HCT116 (cell line): Measurements from ENCODE around the gene PALM2AKAP2. TPM values are rescaled to one million over a fixed set of nuclear protein-coding genes. Genes with fewer than 3 reads are reported as not detected.

Experiments
- ATAC-seq: fragments of 200-7000 bp; cut with Tn5 transposase; 2 replicates; pipeline ENCODE4 v1.9.1; 2020; ENCODE audit warnings: mild to moderate bottlenecking, moderate library complexity
- BruUV-seq: library from RNA; stranded (reverse); fragments of 400-500 nt; replicated peaks from 2 replicates; lab custom pipeline; 2021; lab: Mats Ljungman, UMichigan
- CTCF ChIA-PET: fragments of 300-600 bp; sonication (Branson Sonifier 250); formaldehyde crosslinking; loops from one replicate; lab custom pipeline; 2021; ENCODE audit warnings: antibody characterized with exemption; lab: Charles Lee
- POLR2A ChIA-PET: fragments of 300-600, 350-600 bp; sonication (Branson Sonifier 250); formaldehyde crosslinking; loops from one replicate; lab custom pipeline; 2021; ENCODE audit warnings: antibody characterized with exemption; lab: Charles Lee
- RAD21 ChIA-PET, 2 experiments: fragments of 300-600 bp; sonication (Branson Sonifier 250); formaldehyde crosslinking; loops; one replicate each; lab custom pipeline; 2023; ENCODE audit warnings: low total read pairs in 2 of 2; ENCODE audit not compliant: uncharacterized antibody in 2 of 2, unreplicated experiment in 2 of 2, low non-redundant PET in 1 of 2; lab: Charles Lee
- DNase-seq: peaks from one replicate; pipeline ENCODE4 v3.0.0-alpha.2; 2010; ENCODE audit warnings: low read depth, low spot score
- H2AFZ ChIP-seq: fragments of 200-600 bp; shearing (Covaris generic), sonication (generic); 2 replicates; pipeline ENCODE4 v1.6.1; 2017; ENCODE audit warnings: low read depth, mixed run types, mixed read lengths, antibody characterized with exemption, low read length; ENCODE audit not compliant: poor library complexity, severe bottlenecking
- H3K27ac ChIP-seq: 2 replicates; pipeline ENCODE4 v1.5.1; 2012; ENCODE audit warnings: low read depth, low read length
- H3K27me3 ChIP-seq: fragments of 200-600 bp; sonication (generic); 2 replicates; pipeline ENCODE4 v1.6.1; 2016; ENCODE audit warnings: mixed run types, low read length, mixed read lengths; ENCODE audit not compliant: insufficient read depth
- H3K36me3 ChIP-seq, 2 experiments: fragments of 200-500 bp in 1 of 2; fragments of 200-600 bp in 1 of 2; sonication (Bioruptor generic) in 1 of 2; sonication (generic) in 1 of 2; 2 replicates each; pipeline versions ENCODE4 v1.5.1 to v1.6.1; 2014 to 2016; ENCODE audit warnings: low read length in 2 of 2, inconsistent platforms in 1 of 2, mixed read lengths in 1 of 2, mixed run types in 1 of 2; ENCODE audit not compliant: insufficient read depth in 2 of 2, control insufficient read depth in 1 of 2
- H3K4me1 ChIP-seq, 2 experiments: fragments of 200-600 bp in 1 of 2; sonication (generic) in 1 of 2; 2 replicates each; pipeline versions ENCODE4 v1.5.1 to v1.6.1; 2012 to 2017; ENCODE audit warnings: low read length in 2 of 2, inconsistent platforms in 1 of 2, mild to moderate bottlenecking in 1 of 2, mixed read lengths in 1 of 2, mixed run types in 1 of 2, moderate library complexity in 1 of 2; ENCODE audit not compliant: insufficient read depth in 2 of 2, control insufficient read depth in 1 of 2
- H3K4me2 ChIP-seq: fragments of 200-600 bp; sonication (generic); 2 replicates; pipeline ENCODE4 v1.6.1; 2017; ENCODE audit warnings: mixed run types, low read length, mixed read lengths
- H3K4me3 ChIP-seq, 2 experiments: fragments of 200-600 bp in 1 of 2; sonication (generic) in 1 of 2; replicated peaks in 1 of 2; 2 replicates each; pipeline ENCODE4 v1.5.1; 2011 to 2016; ENCODE audit warnings: low read length in 2 of 2, control low read depth in 1 of 2, low read depth in 1 of 2, mild to moderate bottlenecking in 1 of 2, mixed read lengths in 1 of 2, mixed run types in 1 of 2
- H3K79me2 ChIP-seq: fragments of 200-600 bp; sonication (generic); 2 replicates; pipeline ENCODE4 v1.6.1; 2017; ENCODE audit warnings: mild to moderate bottlenecking, mixed run types, low read length, moderate library complexity, mixed read lengths; ENCODE audit not compliant: insufficient read depth
- H3K9ac ChIP-seq: fragments of 200-600 bp; sonication (generic); 2 replicates; pipeline ENCODE4 v1.6.1; 2016; ENCODE audit warnings: low read length, mixed read lengths
- H3K9me2 ChIP-seq: fragments of 200-600 bp; sonication (generic), shearing (Covaris generic); 2 replicates; pipeline ENCODE4 v1.6.1; 2017; ENCODE audit warnings: mixed run types, mild to moderate bottlenecking, moderate library complexity; ENCODE audit not compliant: insufficient read depth
- H3K9me3 ChIP-seq, 2 experiments: fragments of 200-500 bp in 1 of 2; fragments of 200-600 bp in 1 of 2; sonication (Bioruptor generic) in 1 of 2; sonication (generic) in 1 of 2; 2 replicates each; pipeline ENCODE4 v1.6.1; 2014 to 2017; ENCODE audit warnings: low read length in 2 of 2, mixed read lengths in 2 of 2, inconsistent platforms in 1 of 2, low read depth in 1 of 2, mild to moderate bottlenecking in 1 of 2, mixed run types in 1 of 2, moderate library complexity in 1 of 2; ENCODE audit not compliant: control insufficient read depth in 1 of 2, insufficient read depth in 1 of 2
- H4K20me1 ChIP-seq: fragments of 200-600 bp; sonication (generic), shearing (Covaris generic); 2 replicates; pipeline ENCODE4 v1.6.1; 2017; ENCODE audit warnings: mixed run types, mild to moderate bottlenecking, moderate library complexity; ENCODE audit not compliant: insufficient read depth
- CBX3 ChIP-seq: IDR thresholded peaks from 2 replicates; pipeline ENCODE4 v1.6.1; 2012; ENCODE audit warnings: low read depth
- CEBPB ChIP-seq: IDR thresholded peaks from 2 replicates; pipeline ENCODE4 v1.6.1; 2012; ENCODE audit warnings: low read depth
- EGR1 ChIP-seq: IDR thresholded peaks from 2 replicates; pipeline ENCODE4 v1.6.1; 2012; ENCODE audit warnings: low read depth
- ELF1 ChIP-seq: IDR thresholded peaks from 2 replicates; pipeline ENCODE4 v1.6.1; 2012; ENCODE audit warnings: low read depth, borderline replicate concordance
- EZH2 ChIP-seq: fragments of 200-600 bp; sonication (generic); IDR thresholded peaks from 2 replicates; pipeline ENCODE4 v1.6.1; 2017; ENCODE audit warnings: antibody characterized with exemption, mixed run types
- EZH2phosphoT487 ChIP-seq: fragments of 200-600 bp; IDR thresholded peaks from 2 replicates; pipeline ENCODE4 v1.6.1; 2018; ENCODE audit warnings: antibody characterized with exemption, borderline replicate concordance
- FOSL1 ChIP-seq: IDR thresholded peaks from 2 replicates; pipeline ENCODE4 v1.6.1; 2012; ENCODE audit warnings: low read depth
- JUND ChIP-seq: IDR thresholded peaks from 2 replicates; pipeline ENCODE4 v1.6.1; 2012
- POLR2A ChIP-seq: IDR thresholded peaks from 2 replicates; pipeline ENCODE4 v1.7.0; 2011; ENCODE audit warnings: borderline replicate concordance; ENCODE audit not compliant: insufficient read depth, insufficient read length; ENCODE audit errors: extremely low read depth
- POLR2AphosphoS5 ChIP-seq: IDR thresholded peaks from 2 replicates; pipeline ENCODE4 v1.6.1; 2011; ENCODE audit warnings: mild to moderate bottlenecking, low read depth, low read length, moderate library complexity
- RAD21 ChIP-seq: IDR thresholded peaks from 2 replicates; pipeline ENCODE4 v1.6.1; 2012; ENCODE audit warnings: low read depth, mild to moderate bottlenecking
- SIN3A ChIP-seq: IDR thresholded peaks from 2 replicates; pipeline ENCODE4 v1.6.1; 2012; ENCODE audit warnings: low read depth
- SP1 ChIP-seq: IDR thresholded peaks from 2 replicates; pipeline ENCODE4 v1.6.1; 2012; ENCODE audit warnings: low read depth
- SRF ChIP-seq: IDR thresholded peaks from 2 replicates; pipeline ENCODE4 v1.6.1; 2012; ENCODE audit warnings: low read depth
- TCF7L2 ChIP-seq: IDR thresholded peaks from 2 replicates; pipeline ENCODE4 v1.7.0; 2011; ENCODE audit warnings: borderline replicate concordance, inconsistent platforms; ENCODE audit not compliant: insufficient read depth, insufficient read length; ENCODE audit errors: extremely low read depth
- YY1 ChIP-seq: IDR thresholded peaks from 2 replicates; pipeline ENCODE4 v1.6.1; 2011; ENCODE audit warnings: low read length, low read depth, moderate library complexity, mild to moderate bottlenecking; ENCODE audit not compliant: insufficient replicate concordance; ENCODE audit errors: extremely low read depth
- ZFX ChIP-seq: fragments of 450-650 bp; IDR thresholded peaks from 2 replicates; pipeline ENCODE4 v1.6.1; 2017
- ZNF274 ChIP-seq: fragments of 200-500 bp; sonication (Bioruptor generic); IDR thresholded peaks from 2 replicates; pipeline ENCODE4 v1.6.1; 2014; ENCODE audit warnings: mild to moderate bottlenecking, low read depth, low read length, inconsistent platforms
- intact Hi-C: fragments of 100-400 bp; cut with micrococcal nuclease; formaldehyde crosslinking; loops from 2 replicates; pipeline ENCODE4 v1.10.0; 2022
- total RNA-seq: library from RNA; stranded (reverse); gene quantifications from one replicate; pipeline ENCODE4 v1.2.1, GENCODE V29; 2021; ENCODE audit not compliant: unreplicated experiment
- TF ChIP-seq, protein P1 (sequence below): IDR thresholded peaks from 2 replicates; pipeline ENCODE4 v1.6.1; 2012
- TF ChIP-seq, protein P2 (sequence below): IDR thresholded peaks from 2 replicates; pipeline ENCODE4 v1.6.1; 2012

Gene PALM2AKAP2
- total RNA-seq, 1 experiment from 2014 or later: 0.34 TPM

DNA sequence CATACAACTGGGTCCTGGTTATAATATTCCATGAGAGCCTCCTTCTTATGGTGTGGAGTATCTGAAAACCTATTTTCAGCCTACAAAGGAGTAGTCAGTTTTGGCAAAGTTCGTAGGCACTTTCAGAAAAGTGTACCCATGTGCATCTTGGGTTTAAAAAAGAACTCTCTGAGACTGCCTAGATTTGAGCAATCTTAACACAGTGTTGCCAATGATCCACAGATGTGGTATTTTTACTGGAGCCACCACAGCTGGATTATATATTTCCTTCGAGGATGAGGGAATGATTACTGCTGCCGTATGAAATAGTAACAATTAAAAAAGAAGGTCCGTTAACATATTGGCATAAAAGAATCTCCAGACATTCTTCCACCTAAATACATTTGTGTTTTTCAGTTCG is 1.1 kb downstream of the PALM2AKAP2 start:
- no peak overlapping the region for H3K4me3 ChIP-seq
- POLR2A ChIA-PET: no interaction called here

DNA sequence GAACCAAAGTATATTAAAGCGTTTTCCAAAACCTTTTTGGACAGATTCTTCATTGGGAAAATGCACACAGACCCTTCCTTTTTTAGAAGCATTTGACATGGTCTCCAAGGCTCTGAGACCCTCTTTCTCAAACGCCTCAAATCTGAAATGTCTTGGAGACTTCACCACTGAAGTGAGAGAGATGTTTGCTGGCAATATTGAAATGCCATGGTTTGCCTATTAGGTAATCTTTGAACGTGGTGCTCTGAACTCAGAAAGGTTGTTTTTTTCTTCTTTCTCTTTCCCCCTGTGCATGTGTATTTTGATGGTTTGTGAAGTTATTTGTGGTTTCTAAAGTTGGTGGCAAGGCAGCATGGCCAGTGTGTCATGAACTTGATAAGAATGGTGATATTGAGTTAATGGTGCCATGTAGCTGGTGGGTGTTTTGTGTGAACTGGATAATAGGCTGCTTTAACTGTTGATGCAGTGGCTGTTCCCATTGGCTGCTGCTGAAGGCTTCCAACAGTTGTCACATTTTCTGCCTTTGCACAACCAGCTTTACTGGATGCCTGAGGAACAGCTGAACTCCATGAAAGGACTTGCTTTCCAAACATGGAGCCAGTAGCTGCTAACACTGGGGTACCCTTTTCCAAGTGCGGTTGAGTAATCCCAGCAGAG is 1.7 kb downstream of the PALM2AKAP2 start:
- Histone ChIP-seq H3K4me2 (no peak overlapping the region), H3K36me3 (no peaks in the 10 kb centered on the region), H3K79me2 (no peaks in the 10 kb centered on the region), H3K4me1 (no peaks in the 10 kb centered on the region), H3K27me3 (peaks cover 47% of the 10 kb centered on the region), H3K4me3 (no peak overlapping the region), H3K9me2 (no peaks in the 10 kb centered on the region), H3K9me3 (no peaks in the 10 kb centered on the region), H2AFZ (no peak overlapping the region), H3K27ac (no peak overlapping the region), H3K9ac (no peak overlapping the region), H4K20me1 (no peaks in the 10 kb centered on the region)
- POLR2A ChIA-PET: no interaction called here
- DNase-seq: no peak
- RAD21 ChIA-PET: no interaction called here
- no peak for ATAC-seq
- BruUV-seq: no TSS peak
- TF ChIP-seq SIN3A (no peak), FOSL1 (no peak), JUND (no peak), CBX3 (no peak), SRF (no peak), EGR1 (no peak), EZH2phosphoT487 (no peak), POLR2AphosphoS5 (no peak), YY1 (no peak), ZNF274 (no peak), TCF7L2 (no peak), SP1 (no peak), RAD21 (no peak)
- TF ChIP-seq, protein P1, sequence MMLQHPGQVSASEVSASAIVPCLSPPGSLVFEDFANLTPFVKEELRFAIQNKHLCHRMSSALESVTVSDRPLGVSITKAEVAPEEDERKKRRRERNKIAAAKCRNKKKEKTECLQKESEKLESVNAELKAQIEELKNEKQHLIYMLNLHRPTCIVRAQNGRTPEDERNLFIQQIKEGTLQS: no peak
- CTCF ChIA-PET: no interaction called here
- intact Hi-C loops: no loop called here

More for the DNA sequence above, 1.1 kb downstream of the PALM2AKAP2 start:
- ChIA-PET RAD21 (no interaction called here), CTCF (no interaction called here)
- no peak overlapping the region for H3K9ac ChIP-seq
- no peak overlapping the region for H3K4me2 ChIP-seq
- no TSS peak for BruUV-seq
- H3K9me3 ChIP-seq: no peaks in the 10 kb centered on the region
- no peaks in the 10 kb centered on the region for H3K36me3 ChIP-seq
- DNase-seq (no peak), ATAC-seq (no peak)
- intact Hi-C loops: no loop called here
- H4K20me1 ChIP-seq: no peaks in the 10 kb centered on the region
- H3K4me1 ChIP-seq: no peaks in the 10 kb centered on the region
- no peaks in the 10 kb centered on the region for H3K79me2 ChIP-seq
- H3K9me2 ChIP-seq: no peaks in the 10 kb centered on the region
- H2AFZ ChIP-seq: no peak overlapping the region
- H3K27me3 ChIP-seq: peaks cover 53% of the 10 kb centered on the region
- H3K27ac ChIP-seq: no peak overlapping the region
- no peak for TF ChIP-seq ZNF274
- TF ChIP-seq, protein P2, sequence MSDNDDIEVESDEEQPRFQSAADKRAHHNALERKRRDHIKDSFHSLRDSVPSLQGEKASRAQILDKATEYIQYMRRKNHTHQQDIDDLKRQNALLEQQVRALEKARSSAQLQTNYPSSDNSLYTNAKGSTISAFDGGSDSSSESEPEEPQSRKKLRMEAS: no peak
- TF ChIP-seq SRF: no peak
- TF ChIP-seq CEBPB: no peak
- no peak for TF ChIP-seq SIN3A
- TF ChIP-seq, protein P1: no peak
- no peak for TF ChIP-seq EZH2
- TF ChIP-seq FOSL1: no peak
- no peak for TF ChIP-seq POLR2AphosphoS5
- no peak for TF ChIP-seq EZH2phosphoT487
- TF ChIP-seq ELF1: no peak
- no peak for TF ChIP-seq YY1
- TF ChIP-seq CBX3: no peak
- TF ChIP-seq JUND: no peak
- TF ChIP-seq POLR2A: no peak
- no peak for TF ChIP-seq ZFX
- no peak for TF ChIP-seq SP1
